Esophagus muscularis mucosa (tissue), 4 donors: ENCODE measurements around the gene PSD4. TPM values are rescaled to one million over a fixed set of nuclear protein-coding genes. Genes with fewer than 3 reads are reported as not detected.

Source experiments
- DNase-seq: peaks from one replicate; pipeline ENCODE4 v3.0.0-alpha.2; 2017; ENCODE audit errors: extremely low spot score
- H3K27ac ChIP-seq, 4 donors: fragments of 200-600 bp; sonication (generic); replicated peaks in 1 of 4; 1 replicate in 3 of 4; 2 replicates in 1 of 4; pipeline ENCODE4 v1.5.1; 2016 to 2019; ENCODE audit warnings: mild to moderate bottlenecking in 1 of 4
- H3K27me3 ChIP-seq, 4 donors: fragments of 200-600 bp; sonication (generic); one replicate each; pipeline versions ENCODE4 v1.5.1 to v1.6.0; 2016 to 2019
- H3K36me3 ChIP-seq, 4 donors: fragments of 200-600 bp; sonication (generic); one replicate each; pipeline ENCODE4 v1.5.1; 2016 to 2019
- H3K4me1 ChIP-seq, 4 donors: fragments of 200-600 bp; sonication (generic); one replicate each; pipeline ENCODE4 v1.5.1; 2016 to 2019
- H3K4me3 ChIP-seq, 4 donors: fragments of 200-600 bp; sonication (generic); 1 replicate in 2 of 4; 2 replicates in 2 of 4; pipeline ENCODE4 v1.5.1; 2016 to 2019; ENCODE audit warnings: mild to moderate bottlenecking in 4 of 4, moderate library complexity in 1 of 4
- H3K9me3 ChIP-seq, 4 donors: fragments of 200-600 bp; sonication (generic); 1 replicate in 3 of 4; 2 replicates in 1 of 4; pipeline ENCODE4 v1.5.1; 2016 to 2019
- EP300 ChIP-seq: sonication (generic); formaldehyde crosslinking; IDR thresholded peaks from one replicate; pipeline ENCODE4 v1.6.1; 2017; ENCODE audit warnings: antibody characterized with exemption
- POLR2A ChIP-seq: fragments of 450-650 bp; IDR thresholded peaks from one replicate; pipeline ENCODE4 v1.6.1; 2017; ENCODE audit warnings: antibody characterized with exemption, moderate library complexity, mild to moderate bottlenecking, low read depth
- POLR2AphosphoS5 ChIP-seq, 2 donors: sonication (generic); formaldehyde crosslinking; IDR thresholded peaks; one replicate each; pipeline ENCODE4 v1.6.1; 2017; ENCODE audit warnings: antibody characterized with exemption in 2 of 2
- WGBS: methylation state at CpG from one replicate; pipeline ENCODE4 v1.1.5; 2018; 5-methylcytosine and 5-hydroxymethylcytosine counted together
- intact Hi-C: fragments of 100-400 bp; cut with DNase I; formaldehyde crosslinking; loops from one replicate; pipeline ENCODE4 v1.15.1; 2023
- total RNA-seq, 4 donors: library from RNA; depleted of rRNA; stranded (reverse); fragments of >200 nt; gene quantifications; one replicate each; pipeline versions ENCODE4 v1.1.0 to v1.2.1, GENCODE V29; 2016
- TF ChIP-seq, protein P1 (sequence below), 3 experiments: fragments of 200-600 bp in 2 of 3; fragments of 450-650 bp in 1 of 3; sonication (generic) in 2 of 3; IDR thresholded peaks; one replicate each; pipeline ENCODE4 v1.5.1; 2017 to 2019; ENCODE audit warnings: antibody characterized with exemption in 3 of 3, mild to moderate bottlenecking in 2 of 3, moderate library complexity in 1 of 3

Gene PSD4
- total RNA-seq, 4 donors from 2014 or later, result 3.1 to 4.6 (median 3.6) TPM

DNA sequence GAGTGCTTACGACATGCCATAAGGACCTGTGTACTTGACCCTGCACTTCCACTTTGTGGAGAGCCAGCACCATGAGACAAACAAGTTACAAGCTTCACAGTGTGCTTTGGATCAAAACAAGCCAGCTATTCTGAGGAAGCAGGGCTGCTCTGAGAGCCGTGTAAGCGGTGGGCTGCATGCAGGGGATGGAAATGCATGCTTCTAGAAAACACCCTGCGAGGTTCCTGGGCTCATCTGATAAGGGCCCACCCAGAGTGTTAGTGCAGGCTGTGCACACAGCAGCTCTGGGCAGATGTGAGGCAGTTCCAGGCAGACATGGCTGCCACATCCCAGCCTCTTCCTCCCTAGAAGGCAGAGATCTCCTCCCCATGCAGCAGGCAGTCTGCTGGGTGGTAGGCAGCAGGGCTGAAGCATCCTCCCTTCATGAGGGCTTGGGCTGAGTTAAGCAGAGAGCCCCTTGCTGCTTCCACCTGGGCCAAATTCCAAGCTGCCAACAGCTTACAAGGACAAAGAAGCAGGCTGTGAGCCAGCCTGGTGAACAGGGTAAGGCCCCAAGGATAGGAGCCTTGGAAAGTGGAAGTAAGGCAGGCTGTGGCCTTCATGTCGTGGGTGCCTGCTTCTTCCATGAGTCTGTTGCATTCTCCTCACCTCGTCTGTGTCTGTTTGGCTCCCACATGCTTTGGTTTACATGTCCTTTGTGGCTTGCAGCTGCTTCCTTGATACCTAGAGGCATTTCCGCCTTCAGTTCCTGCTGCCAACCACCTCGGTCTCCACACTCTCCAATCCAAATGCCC, 7.7 kb downstream of the PSD4 start:
- no peak overlapping the region for H3K27ac ChIP-seq
- H3K9me3 ChIP-seq, result no peaks in the 10 kb centered on the region
- no peak overlapping the region for H3K4me3 ChIP-seq
- intact Hi-C loops, result no loop called here
- WGBS, result 72% methylated on average over 8 of the region's 8 CpGs
- no peaks in the 10 kb centered on the region for H3K27me3 ChIP-seq
- no peaks in the 10 kb centered on the region for H3K36me3 ChIP-seq
- no peaks in the 10 kb centered on the region for H3K4me1 ChIP-seq
- DNase-seq, result no peak
- TF ChIP-seq POLR2A (no peak), POLR2AphosphoS5 (IDR thresholded peaks at IDR 0.05) (no peak), EP300 (no peak)
- TF ChIP-seq, protein P1, sequence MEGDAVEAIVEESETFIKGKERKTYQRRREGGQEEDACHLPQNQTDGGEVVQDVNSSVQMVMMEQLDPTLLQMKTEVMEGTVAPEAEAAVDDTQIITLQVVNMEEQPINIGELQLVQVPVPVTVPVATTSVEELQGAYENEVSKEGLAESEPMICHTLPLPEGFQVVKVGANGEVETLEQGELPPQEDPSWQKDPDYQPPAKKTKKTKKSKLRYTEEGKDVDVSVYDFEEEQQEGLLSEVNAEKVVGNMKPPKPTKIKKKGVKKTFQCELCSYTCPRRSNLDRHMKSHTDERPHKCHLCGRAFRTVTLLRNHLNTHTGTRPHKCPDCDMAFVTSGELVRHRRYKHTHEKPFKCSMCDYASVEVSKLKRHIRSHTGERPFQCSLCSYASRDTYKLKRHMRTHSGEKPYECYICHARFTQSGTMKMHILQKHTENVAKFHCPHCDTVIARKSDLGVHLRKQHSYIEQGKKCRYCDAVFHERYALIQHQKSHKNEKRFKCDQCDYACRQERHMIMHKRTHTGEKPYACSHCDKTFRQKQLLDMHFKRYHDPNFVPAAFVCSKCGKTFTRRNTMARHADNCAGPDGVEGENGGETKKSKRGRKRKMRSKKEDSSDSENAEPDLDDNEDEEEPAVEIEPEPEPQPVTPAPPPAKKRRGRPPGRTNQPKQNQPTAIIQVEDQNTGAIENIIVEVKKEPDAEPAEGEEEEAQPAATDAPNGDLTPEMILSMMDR (IDR thresholded peaks at IDR 0.05), result no peak

DNA sequence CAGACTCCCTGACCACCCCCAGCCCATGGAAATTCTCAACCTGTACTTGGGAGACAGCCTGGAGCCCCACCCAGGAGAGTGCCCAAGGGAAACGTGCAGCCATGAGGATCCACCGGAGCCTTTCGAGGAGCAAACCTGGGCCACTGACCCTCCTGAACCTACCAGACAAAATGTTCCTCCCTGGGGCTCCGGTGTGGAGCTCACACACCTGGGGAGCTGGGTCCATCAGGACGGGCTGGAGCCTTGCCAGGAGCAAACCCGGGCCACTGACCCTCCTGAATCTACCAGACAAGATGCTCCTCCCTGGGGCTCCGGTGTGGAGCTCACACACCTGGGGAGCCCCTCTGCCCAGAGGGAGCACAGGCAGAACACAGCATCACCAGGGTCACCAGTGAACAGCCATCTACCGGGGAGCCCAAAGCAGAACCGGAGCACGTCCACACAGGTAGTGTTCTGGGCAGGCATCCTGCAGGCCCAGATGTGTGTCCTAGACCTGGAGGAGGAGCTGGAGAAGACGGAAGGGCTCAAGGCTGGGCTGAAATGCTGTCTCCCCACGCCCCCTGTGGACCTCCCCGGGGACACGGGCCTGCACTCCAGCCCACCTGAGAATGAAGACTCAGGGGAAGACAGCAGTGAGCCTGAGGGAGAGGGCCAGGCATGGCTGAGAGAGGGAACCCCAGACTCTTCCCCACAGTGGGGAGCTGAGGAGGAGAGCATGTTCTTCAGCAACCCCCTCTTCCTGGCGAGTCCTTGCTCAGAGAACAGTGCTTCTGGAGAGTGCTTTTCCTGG, 8.9 kb downstream of the PSD4 start:
- Histone ChIP-seq H3K27me3 (no peaks in the 10 kb centered on the region), H3K4me3 (no peak overlapping the region), H3K4me1 (no peaks in the 10 kb centered on the region), H3K9me3 (no peaks in the 10 kb centered on the region), H3K36me3 (no peaks in the 10 kb centered on the region), H3K27ac (no peak overlapping the region)
- intact Hi-C loops, result no loop called here
- 79% methylated on average over 5 of the region's 15 CpGs for WGBS
- TF ChIP-seq, protein P1 (IDR thresholded peaks at IDR 0.05), result no peak
- TF ChIP-seq EP300 (no peak), POLR2A (no peak), POLR2AphosphoS5 (IDR thresholded peaks at IDR 0.05) (no peak)
- no peak for DNase-seq

- Histone ChIP-seq H3K4me1 (no peaks in the 10 kb centered on the region), H3K4me3 (no peak overlapping the region), H3K36me3 (no peaks in the 10 kb centered on the region), H3K27me3 (no peaks in the 10 kb centered on the region), H3K9me3 (no peaks in the 10 kb centered on the region), H3K27ac (no peak overlapping the region)
- intact Hi-C loops, result no loop called here
- no peak for DNase-seq
- 91% methylated on average over 6 of the region's 8 CpGs for WGBS
- TF ChIP-seq, protein P1 (IDR thresholded peaks at IDR 0.05), result no peak
- TF ChIP-seq EP300 (no peak), POLR2AphosphoS5 (IDR thresholded peaks at IDR 0.05) (no peak), POLR2A (no peak)
Measured at GRCh38 chr2:113183264-113183663, 9.5 kb downstream of the PSD4 start.

DNA sequence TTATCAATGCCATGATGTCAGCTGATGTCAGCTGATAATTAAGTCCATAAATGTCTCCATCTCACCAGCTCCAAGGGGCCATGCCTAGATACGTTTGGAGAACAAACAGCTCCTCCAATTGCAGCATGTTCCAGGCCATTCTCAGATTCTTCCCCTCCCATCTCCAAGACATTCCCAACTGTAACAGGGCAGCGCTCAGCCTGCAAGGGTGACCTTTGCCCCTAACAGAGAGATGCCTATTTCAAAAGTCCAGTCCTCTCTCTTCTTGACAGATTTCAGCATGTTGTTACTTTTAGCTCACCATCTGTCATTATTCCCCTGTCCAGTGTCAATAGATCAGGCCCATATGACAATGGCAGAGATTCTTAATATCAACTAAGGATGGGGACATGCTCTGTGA, 9.9 kb downstream of the PSD4 start:
- Histone ChIP-seq H3K27ac (no peak overlapping the region), H3K4me3 (no peak overlapping the region), H3K9me3 (no peaks in the 10 kb centered on the region), H3K4me1 (no peaks in the 10 kb centered on the region), H3K36me3 (no peaks in the 10 kb centered on the region), H3K27me3 (no peaks in the 10 kb centered on the region)
- WGBS, result 83% methylated on average over 2 of the region's 2 CpGs
- intact Hi-C loops, result no loop called here
- no peak for DNase-seq
- TF ChIP-seq, protein P1 (IDR thresholded peaks at IDR 0.05), result no peak
- TF ChIP-seq POLR2A (no peak), POLR2AphosphoS5 (IDR thresholded peaks at IDR 0.05) (no peak), EP300 (no peak)
